NCI-H1694 (cell line): ENCODE results near the gene ASAP2.

Experiments
- DNase-seq: peaks from one replicate; lab custom pipeline; 2025; lab: John Stamatoyannopoulos, UW

The ASAP2 gene

GRCh38 chr2:9205963-9206948 is at the start of gene ASAP2:
TSS of gene ASAP2 (plus strand) at chr2:9206812. CDS start at chr2:9207105, 293 bp downstream.
- peak; percentile 35 for DNase-seq

DNA sequence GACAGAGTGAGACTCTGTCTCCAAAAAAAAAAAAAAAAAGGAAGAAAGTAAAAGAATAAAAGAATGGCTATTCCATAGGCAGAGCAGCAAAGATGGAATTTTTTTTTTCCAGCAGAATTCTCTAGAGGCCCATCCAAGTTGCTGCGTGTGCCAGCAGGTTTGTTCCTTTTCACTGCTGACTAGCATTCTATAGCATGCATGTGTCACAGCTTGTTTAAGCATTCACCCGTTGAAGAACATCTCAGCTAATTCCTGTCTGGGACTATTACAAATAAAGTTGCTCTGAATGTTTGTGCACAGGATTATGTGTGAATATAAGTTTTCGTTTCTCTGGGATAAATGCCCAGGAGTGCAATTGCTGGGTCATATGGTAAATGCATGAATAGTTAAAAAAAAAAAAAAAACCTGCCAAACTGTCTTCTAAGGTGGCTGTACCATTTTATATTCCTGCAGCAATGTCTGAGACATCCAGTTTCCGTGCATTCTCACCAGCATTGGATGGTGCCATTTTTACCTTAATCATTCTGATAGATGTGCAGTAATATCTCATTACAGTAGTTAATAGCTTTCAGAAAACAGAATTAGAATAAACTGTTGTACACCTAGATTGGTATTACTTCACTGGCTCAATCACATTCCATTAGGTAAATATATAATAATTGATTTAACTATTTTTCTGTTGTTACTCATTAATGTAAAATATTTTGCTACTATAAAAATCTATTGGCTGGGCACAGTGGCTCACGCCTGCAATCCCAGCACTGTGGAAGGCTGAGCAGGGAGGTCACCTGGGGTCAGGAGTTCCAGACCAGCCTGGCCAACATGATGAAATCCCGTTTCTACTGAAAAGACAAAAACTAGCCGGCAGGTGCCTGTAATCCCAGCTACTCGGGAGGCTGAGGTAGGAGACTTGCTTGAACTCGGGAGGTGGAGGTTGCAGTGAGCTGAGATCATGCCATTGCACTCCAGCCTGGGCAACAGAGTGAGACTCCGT is 47.5 kb upstream of the ASAP2 start:
- no peak for DNase-seq

DNA sequence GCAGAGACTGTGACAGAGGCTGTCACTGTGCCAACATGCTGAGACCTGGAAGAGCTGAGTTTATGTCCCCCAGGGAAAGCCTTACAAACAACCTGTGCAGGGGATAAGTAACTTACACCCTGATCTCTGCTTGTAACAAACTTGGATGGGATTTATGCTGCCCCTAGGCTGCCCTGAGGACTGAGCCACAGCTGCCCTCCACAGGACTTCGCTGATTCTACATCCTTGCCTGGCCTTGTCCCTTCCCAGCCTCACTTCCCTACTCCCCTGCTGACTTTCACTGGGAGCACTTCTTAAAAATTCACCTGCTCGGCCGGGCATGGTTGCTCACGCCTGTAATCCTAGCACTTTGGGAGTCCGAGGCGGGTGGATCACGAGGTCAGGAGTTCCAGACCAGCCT is 45.9 kb upstream of the ASAP2 start:
- DNase-seq, result no peak

DNA sequence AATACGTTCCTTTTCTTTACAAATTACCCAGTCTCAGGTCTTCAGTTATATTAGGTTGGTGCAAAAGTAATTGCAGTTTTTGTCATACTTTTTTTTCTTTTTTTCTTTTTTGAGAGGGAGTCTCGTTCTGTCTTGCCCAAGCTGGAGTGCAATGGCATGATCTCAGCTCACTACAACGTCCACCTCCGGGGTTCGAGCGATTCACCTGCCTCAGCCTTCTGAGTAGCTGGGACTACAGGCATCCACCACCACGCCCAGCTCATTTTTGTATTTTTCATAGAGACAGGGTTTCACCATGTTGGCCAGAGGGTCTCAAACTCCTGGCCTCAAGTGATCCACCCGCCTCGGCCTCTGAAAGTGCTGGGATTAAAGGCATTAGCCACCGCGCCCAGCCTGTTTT is 43.8 kb upstream of the ASAP2 start:
- DNase-seq, result no peak

DNA sequence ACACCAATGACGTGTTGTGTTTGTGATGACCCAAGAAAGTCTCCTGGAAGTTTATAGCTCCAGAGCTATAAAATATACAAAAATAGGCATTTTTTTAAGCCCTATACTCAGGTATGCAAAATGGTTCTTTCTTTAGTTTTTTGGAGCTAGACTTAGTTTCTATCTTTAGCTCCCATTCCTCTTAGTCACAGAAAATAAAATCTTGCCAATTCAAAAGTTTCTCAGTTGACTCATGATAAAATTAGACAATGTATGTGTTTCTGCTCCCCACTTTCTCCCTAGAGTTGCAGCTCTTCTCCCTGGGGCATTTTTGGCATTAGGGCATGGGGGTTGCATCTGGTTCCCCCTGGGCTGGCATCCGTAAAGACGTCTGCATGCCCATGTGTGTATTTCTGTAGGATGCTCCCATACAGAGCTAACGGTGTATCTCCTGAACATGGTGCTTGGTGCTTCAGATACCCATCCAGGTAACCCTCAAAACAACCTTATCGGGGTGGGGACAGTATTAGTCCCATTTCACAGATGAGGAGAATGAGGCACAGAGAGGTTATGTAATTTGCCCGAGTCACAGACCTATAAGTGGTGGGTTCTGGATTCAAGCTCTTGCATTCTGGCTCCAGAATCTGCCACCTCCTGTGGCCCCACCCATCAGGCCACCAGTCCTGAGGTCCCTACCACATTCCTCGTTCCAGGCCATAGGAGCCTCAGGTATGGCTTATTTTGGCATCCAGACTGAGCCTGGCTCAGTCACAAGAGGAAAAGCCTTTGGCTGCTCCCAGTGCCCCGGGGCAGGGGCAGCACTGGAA is 43.1 kb upstream of the ASAP2 start:
- DNase-seq, result no peak

GRCh38 chr2:9164112-9164608 is 42.5 kb upstream of the ASAP2 start:
- DNase-seq, result no peak

DNA sequence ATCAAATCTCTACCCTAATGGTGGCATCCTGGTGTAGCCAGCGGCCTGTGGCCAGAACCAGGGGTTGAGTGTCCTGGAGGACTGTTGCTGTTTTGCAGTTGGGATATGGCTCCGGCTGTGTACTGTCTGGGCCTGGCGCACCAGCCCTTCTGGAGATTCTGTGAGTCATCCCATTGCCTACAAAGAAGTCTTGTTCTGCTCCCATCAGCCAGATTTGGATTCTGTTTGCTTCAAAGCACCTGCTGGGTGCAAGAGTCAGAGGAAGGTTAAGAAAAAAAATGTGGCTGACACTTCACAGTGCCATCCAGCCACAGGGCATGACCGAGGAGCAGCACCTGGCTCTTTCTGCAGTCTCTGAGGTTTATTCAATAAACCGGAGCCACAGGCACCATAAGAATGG is 41.0 kb upstream of the ASAP2 start:
- DNase-seq, result no peak

DNA sequence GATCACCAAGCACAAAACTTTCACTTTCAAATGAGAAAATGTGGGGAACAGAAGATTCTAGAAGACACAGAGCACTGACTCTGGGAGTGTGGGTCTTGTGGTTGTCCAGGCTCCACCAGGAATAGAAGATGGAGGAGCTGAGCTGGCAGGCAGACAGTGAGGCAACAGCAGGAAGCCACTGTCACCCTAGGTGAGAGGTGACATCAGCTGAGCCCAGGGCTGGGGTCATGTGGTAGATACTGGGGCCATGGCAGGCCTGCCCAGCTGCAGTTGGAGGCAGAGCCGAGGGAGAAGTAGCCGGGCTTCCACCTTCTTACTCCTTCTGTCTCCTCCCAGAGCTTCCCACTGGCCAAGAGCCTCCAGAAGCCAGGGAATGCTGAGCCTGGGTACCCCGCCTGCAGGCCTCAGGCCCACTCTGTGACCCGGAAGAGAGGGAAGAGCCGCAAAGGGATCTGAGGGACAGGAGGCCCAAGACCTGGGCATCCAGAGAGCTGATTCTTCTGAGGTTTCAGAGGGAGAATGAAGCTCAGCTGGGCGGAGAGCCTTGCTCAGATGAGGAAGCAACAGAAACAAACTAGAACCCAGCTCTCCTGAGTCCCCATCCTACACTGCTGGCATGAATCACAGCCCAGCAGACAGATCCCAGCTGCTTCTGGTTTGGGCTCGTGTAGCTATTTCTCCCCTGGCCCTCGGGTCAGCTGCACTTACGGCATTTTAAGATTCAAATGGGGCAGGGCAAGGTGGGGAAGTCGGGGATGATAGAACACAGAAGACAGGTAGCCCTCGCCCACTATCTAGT is 39.8 kb upstream of the ASAP2 start:
- DNase-seq, result no peak

GRCh38 chr2:9167718-9168657 is 38.6 kb upstream of the ASAP2 start:
- DNase-seq, result no peak

- DNase-seq, result no peak
These were observed 37.8 kb upstream of the ASAP2 start for GRCh38 chr2:9168821-9169221.

DNA sequence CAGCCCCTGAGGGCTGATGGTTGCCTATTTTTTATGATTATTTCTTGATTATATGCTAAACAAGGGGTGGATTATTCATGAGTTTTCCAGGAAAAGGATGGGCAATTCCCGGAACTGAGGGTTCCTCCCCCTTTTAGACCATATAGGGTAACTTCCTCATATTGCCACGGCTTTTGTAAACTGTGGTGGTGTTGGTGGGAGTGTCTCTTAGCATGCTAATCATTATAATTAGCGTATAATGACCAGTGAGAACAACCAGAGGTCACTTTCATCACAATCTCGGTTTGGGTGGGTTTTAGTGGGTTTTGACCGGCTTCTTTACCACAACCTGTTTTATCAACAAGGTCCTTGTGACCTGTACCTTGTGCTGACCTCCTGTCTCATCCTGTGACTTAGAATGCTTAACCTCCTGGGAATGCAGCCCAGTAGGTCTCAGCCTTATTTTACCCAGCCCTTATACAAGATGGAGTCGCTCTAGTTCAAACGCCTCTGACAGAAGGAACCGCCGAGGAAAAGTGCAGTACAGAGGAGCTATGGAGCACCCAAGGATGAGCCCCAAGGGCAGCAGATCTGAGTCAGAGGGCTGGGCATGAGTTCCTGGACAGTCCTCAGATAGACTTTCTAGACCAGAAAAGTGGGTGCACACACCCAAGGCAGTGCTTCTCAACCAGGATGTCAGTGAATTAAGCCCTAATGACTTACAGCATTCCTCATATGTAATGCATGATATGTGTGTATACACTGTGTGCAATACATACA is 37.1 kb upstream of the ASAP2 start:
- DNase-seq, result no peak

DNA sequence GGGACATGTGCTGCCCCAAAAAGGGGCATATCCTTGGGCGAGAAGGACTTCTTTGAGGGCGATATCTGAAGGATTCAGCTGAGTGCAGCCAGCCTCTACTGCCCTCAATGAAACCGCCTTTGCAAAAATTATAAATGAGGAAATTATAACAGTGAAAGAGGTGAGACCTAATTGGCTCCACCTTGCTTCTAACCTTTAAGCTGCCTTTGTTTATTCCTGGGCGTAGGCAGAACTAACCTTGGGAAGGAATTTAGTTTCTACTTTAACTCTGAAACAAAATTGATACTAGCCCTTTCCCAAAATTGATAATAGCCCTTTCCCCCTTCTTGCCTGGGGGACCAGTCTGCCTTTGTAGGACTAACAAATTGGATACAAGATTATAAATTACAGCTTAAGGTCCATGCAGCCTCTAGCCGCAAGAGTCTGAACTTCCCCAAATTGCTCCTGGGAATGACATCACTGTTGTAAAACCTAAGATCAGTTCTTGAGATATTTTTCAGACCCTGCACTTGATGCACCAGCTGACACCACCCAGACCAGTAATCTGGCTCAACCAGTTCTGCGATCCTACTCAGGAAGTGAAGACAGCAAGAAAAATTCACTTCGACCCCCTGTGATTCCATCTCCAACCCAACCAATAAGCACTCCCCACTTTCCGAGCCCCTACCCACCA is 36.0 kb upstream of the ASAP2 start:
- no peak for DNase-seq

- DNase-seq, result peak; percentile 89
These were observed 31.7 kb upstream of the ASAP2 start for GRCh38 chr2:9174771-9175437.

DNA sequence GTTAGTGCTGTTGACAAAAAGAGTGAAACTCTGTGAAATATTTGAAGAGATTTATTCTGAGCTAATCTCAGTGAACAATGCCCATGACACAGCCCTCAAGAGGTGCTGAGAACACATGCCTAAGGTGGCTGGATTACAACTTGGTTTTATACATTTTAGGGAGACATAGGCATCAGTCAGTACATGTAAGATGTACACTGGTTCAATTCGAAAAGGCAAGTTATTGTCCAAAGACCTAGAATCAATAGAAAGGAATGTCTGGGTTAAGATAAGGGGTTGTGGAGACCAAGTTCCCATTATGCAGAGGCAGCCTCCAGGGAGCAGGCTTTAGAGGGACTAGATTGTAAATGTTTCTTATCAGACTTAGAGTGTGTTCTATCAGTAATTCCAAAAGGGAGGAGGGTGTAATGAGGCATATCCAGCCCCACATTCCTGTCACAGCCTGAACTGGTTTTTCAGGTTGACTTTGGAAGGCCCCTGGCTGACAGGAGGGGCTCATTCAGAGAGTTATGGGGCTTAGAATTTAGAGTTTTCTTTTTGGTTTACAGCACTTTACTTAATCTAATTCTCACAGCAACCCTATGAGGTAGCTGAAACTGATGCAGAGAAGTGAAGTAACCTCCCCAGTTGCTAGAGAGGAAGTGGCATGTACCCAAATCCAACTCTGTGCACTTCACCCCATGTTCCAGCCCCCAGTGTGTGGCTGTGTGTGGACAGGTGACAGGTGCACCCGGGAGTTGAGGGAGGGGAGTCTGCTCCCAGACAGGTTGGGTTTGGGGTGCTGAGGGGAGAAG is 28.3 kb upstream of the ASAP2 start:
- no peak for DNase-seq

DNA sequence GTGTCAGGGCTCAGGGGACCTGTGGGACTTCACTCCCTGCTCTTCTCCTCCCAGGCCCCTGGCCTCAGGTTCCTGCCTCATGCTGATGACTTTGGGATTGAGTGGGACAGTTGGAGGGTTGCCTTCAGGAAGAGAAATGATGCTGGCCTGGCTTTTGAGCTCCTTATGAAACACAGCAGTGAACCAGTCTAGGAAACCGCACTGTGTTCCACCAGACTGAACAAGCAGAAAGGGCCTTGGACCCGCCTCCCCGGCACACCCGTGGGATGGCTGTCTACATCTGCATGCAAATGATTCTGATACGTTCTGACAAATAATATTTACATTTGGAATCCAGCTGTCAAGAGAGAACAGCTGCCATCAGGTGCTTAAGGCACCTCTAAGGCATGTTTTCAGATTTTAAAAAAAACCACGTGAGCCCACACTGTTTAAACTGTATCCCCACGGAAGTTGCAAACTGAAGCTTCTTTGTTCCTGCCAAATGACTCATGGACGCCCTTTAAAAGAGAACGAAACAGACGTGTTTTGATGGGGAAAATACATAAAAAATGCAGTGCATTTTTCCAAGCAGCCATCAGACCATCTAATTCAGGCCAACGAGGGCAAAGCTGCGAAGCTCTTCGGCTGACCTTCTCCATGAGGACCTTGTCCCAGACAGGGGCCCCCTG is 27.6 kb upstream of the ASAP2 start:
- DNase-seq, result no peak

DNA sequence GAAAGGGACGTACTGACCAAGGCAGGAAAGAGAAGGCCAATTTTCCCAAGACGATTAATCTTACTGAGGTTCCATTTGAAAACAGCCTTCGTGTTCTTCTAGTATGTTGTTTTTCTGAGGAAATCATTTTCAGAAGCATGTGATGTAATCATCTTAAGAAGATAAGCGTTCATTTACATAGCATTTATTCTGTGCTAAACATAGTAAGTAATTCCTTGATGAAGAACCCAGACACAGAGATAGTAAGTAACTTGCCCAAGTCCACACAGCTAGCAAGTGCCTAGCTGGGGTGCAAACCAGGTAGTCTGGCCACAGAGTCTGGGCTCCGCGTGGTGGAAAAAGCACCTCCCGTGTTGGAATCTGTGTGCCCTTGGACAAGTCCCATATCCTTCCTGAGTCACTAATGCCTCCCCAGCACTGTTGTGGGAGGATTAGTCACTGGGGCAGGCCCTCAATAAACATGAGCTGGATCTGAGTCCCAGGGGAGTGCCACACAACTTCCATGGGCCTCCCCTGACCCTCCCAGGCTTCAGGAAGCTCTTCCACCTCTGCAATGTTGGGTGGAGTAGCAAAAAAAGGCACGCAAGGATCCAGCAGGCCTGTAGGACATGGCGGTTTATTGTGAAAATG is 26.9 kb upstream of the ASAP2 start:
- DNase-seq, result no peak
